Stimulated activated CD4-positive, alpha-beta T cell treated with anti-CD3 and anti-CD28 coated beads, TNF-alpha, amount 100 ng/mL, for 24 hours (primary cell): ENCODE data around the gene IL22RA2.
A peak's percentile ranks its signal among the peaks of the same experiment; 100 is the strongest.
"Not testable (repeated sequence)": the region's sequence is repeated elsewhere in the genome, so short reads cannot be mapped to it uniquely, and the experiment has no call there.

Source experiments
- DNase-seq, 3 experiments: peaks; one replicate each; pipeline ENCODE4 v3.0.0-alpha.2; 2020; ENCODE audit warnings: low read depth in 3 of 3

The IL22RA2 gene, protein sequence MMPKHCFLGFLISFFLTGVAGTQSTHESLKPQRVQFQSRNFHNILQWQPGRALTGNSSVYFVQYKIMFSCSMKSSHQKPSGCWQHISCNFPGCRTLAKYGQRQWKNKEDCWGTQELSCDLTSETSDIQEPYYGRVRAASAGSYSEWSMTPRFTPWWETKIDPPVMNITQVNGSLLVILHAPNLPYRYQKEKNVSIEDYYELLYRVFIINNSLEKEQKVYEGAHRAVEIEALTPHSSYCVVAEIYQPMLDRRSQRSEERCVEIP

DNA sequence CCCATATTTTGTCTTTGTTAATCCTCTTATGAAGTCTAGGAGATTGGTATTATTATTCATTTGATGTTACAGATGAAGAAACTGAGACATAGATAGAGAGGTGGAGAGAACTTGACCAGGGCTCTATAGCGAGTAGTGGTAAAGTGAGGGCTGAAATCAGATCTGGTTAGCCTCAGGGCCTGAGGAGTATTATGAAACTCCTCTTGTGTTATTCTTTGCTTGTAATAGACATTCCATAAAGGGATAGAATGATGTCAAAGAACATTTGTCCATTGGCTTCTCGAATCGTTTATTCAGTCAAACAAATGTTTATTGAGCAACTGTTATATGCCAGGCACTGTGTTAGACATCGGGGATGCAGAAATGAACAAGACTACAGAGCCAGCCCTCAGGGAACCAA lies at the start of gene IL22RA2:
IL22RA2 (minus strand) TSS at position 144 of the 400 bp plus-strand sequence. CDS start 11,895 bp downstream, outside the sequence.
- no peak for DNase-seq

DNA sequence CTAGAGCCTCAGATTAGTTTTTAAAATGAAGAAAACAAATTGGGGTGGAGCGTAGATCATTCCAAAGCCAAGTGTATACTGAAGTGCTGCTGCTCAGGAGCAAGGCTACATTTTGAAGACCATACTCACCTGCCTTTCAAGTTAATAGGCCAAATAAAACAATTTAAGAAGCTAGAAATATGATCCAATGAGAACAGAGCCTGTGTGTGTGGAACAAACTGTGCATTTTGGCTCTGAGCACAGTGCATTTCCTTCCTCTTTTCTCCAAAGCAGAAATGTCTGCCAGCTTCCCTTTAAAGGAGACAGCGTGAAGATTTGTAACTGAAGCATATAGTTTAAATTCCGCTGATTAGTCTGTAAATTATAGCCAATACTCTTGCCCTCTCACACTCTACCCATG lies 48.9 kb upstream of the IL22RA2 start:
- DNase-seq, result no peak

DNA sequence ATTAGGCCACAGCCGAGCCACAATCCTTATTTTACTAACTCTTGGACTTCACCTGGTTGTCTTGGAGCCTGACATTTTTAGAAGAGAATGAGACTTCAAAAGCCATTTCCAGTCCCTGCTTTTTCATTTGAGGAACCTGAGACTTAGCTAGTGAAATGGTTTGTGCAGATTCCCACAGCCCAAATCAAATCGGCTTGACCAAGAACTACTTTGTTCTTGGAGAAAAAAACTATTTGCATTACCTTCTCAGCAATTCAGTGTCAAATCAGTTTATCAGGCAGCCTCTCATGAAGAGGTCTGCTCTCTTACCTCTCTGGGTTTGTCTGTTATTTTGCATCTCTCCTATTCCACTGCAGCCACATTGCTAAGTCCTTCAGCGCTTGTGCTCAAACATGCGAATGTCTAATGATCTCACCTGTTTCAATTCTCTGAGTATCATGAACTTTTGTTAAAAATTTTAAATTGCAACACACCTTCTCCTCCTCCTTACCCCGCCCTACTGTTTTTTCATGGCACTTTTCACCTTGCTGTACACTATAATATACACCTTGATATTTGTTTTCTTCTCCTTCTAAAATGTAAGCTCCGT lies 46.3 kb upstream of the IL22RA2 start:
- DNase-seq, result no peak

DNA sequence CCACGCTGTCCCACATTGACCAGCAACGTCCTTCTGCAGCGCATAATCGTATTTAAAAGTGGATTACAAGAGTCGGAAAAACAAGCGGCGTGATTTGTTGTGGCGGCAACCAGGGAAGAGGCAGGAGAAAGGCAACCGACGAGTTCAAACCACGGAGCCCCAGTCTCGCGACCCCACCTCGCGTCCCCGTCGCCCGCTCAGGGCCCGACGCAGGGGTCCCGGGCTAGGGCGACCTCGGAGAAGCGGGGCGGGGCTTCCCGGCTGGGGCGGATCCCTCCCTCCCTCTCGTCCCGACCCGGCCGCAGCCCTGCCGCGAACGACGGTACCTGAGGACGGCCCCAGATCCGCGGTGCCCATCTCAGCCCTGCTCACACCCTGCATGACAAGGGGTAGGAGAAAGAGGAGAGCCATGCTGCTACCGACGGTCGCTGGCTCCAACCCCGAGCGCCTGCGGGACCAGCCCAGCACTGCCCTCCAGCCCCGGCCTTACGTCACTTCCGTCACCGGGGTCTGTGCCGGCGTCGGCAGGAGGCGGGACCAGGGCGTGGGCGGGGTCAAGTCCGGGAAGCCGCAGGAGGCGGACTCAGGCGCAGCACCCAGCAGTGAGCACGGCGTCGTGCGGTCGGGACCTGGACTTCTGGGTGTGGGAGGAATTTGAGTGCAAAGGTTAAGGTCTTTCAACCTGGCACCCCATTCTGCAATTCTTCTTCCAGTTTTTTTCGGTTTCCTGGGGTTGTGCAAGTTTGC lies 45.6 kb upstream of the IL22RA2 start, which contains the start of gene IFNGR1:
IFNGR1 (minus strand) TSS at position 469 of the 747 bp plus-strand sequence; CDS start at position 411, 58 bp downstream.
- peak; percentile 92 to 97 (median 96) for DNase-seq

DNA sequence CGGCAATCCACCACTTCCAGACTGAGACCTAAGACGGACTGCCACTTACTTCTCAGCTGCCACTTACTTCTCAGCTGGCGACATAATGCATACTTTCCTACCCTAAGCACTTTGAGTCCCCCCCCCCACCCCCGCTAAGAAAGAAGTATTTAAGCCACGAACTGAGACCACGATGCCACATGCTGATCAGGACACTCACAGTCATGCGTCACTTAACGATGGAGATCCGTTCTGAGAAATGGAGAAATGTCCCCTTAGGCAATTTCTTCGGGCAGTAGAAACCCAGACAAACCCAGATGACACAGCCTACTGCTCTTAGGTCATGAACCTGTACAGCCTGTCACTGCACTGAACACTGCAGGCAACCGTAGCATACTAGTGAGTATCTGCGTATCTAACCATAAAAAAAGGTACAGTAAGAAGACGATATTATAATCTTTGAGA lies 45.1 kb upstream of the IL22RA2 start:
- peak in 1 of 3 experiments; percentile 7 for DNase-seq

DNA sequence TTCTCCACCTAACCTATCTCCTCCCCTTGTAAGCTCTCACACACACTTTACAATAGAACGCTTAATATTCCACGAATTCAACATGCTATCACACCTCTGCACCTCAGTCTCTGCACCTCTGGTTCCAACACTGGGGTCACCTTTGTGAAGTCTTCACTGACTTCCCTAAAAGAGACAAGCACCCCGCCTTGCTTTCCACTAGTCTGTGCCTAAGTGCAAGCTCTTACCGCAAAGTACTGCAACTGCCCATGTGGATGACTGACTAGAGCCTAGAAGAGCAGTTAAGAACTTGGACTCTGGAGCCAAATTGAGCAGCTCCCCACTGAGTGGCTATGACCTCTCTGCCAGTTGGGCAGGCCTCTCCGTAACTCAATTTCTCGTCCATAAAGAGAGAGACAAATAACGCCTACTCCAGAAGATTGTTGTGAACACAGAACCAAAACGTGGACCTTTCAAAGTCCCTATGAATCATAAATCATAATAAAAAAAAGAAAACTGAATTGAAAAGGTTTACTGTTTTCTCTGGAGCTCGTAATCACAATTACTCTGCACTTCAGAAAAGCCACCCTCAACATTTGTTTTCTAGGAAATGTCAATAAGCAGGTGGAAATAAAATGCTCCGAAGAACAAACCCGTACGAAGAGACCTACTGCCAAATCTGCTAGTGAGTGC lies 44.5 kb upstream of the IL22RA2 start:
- DNase-seq, result no peak

DNA sequence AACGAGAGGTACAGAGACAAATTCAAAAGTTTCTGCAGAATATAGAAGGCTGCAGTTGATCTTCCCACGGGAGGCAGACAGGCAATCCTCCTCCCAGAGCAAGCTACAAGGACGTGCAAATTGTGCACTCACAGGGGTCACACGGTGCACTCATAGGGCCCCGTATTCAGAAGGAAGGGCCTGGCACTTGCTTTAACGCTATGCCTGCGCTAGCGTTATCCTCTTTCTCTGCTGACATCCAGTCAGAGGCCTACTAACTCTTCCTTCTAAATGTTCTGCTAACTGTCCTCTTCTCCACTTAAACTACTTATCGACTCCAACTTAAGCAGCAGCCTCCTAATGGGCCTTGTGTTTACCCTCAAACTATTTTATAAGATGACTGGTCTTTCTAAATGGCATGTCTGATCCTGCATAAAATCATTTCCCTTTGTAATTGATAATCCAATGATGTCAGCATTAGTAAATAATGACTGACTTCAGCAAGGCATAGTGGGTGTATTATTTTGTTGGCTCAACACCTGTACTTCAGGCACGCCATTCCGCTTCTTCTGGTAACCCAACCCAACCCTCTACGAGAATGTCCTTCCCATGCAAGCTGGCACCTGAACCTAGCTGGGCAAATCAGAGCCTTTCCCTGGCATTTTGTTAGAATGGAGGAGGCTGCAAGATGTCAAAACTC lies 43.6 kb upstream of the IL22RA2 start:
- DNase-seq, result no peak

DNA sequence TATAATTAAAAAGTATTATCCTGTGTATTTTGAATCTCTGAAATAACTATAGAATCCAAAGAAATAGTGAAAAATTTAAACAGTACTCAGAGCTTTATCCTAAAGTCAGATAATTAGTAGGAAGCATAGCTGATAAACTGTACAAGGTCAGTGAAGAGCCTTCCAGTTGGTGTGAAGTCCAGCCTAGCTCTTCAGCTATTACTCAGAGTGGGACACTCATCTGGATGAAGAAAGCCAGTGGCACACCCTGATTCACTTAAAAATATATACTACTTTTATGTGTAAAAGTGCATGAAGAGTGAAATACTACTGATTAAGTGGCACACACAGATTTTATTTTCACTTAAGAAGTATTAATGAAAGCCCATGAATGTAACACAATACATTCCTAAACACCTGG lies 42.7 kb upstream of the IL22RA2 start:
- no peak for DNase-seq

DNA sequence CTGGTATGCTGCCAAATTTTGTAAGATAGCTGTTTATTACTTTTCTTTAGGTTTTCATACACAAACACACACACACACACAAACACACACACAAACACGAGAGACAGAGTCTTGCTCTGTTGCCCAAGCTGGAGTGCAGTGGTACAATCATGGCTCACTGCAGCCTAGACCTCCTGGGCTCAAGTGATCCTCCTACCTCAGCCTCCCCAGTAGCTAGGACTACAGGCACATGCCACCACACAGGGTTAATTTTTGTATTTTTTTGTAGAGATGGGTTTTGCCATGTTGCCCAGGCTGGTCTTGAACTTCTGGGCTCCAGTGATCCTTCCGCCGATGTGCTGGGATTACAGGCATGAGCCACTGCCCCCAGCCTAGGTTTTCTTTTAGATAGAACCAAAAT lies 42.2 kb upstream of the IL22RA2 start:
- not testable (repeated sequence) for DNase-seq

DNA sequence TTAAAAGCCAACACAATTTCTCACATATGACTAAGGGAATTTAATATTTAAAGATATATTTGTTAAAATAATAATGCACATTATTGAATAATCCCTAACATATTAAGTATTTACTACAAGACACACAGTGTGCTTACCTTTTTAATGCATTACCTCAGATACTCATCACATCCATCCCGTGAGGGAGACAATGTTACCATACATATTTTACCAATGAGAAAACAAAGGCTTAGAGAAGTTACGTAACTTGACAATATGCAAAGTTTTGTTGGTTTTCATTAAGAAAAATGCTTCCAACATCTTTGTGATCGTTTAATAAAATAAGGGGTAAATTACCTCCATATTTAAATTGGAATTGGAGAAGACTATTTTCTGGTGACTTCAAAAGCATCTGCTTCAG lies 41.5 kb upstream of the IL22RA2 start:
- DNase-seq, result no peak

DNA sequence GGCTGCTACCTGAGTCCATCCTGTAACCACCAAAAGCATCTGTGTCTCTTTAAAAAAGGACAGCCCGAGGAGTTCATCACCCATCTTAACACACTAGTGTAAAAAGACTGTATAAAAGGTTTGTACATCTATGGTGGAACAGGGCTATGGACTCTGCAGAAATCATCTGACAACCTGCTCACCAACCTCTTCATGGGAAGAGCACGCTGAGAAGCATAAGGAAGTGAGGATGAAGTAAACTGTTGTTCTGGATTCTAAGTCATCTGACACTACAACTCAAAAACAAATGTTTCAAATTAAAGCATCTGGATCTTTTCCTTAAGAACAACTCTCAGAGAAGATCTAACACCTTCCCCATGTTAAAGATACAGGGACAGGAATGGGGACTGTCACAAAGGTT lies 40.4 kb upstream of the IL22RA2 start:
- DNase-seq, result no peak

DNA sequence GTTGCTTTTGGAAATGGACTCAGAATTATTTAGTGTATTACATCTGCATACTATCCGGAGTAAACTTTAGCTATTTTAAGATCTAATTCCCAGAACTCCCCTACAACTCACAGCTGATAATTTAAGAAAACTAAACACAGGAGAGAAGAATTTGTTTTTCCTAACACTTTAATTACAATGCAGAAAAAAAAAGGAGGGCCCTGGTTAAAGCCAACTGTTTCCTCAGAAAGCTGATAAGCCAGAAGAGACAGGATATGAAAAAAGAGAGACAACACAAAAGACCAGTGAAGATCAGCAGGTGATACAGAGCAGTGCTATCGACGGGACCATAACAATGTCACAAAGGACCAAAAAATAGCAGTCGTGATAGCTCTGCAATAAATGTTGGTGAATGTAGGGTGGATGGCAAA lies 39.9 kb upstream of the IL22RA2 start:
- no peak for DNase-seq

DNA sequence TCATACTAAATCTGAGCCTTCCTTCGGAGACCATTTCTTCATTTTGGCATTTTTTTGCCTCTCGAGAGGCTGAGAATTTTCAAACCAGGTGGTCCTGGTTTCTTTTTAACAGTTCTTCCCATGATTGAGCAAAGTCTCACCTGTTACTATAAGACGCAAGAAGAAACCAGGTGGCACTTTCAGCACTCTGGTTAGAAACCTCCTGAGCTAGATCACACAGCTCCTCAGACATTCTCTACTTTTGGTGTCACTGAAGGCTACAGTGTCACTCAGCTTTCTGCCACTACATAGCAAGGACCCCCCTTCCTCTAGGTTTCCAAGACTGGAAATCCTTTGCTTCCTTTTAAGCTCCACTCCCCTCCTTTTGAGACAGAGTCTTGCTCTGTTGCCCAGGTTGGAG lies 38.5 kb upstream of the IL22RA2 start:
- no peak for DNase-seq

DNA sequence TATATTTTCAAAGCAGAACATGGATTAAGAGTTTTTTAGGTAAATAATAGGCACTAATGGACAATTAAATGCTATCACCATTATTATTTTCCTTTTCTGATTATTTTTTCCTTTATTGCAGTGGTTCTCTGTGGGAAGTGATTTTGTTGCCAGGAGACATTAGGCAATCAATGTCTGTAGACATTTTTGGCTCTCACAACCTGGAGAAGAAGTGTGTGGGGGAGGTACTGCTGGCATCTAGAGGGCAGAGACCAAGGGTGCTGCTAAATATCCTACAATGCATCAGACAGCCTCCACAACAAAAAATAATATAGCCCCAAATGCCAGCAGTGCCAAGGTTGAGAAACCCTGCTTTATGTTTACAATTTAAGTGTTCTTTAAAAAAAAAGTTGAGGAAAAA lies 37.5 kb upstream of the IL22RA2 start:
- DNase-seq, result no peak

DNA sequence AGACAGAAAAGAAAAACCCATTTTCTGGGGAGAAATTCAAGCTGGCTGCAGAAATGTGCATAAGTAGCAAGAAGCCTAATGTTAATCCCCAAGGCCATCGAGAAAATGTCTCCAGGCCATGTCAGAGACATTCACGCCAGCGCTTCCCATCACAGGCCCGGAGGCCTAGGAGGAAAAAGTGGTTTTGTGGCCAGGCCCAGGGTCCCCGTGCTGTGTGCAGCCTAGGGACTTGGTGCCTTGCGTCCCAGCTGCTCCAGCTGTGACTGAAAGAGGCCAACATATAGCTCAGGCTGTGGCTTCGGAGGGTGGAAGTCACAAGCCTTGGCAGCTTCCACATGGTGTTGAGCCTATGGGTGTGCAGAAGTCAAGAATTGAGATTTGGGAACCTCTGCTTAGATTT lies 34.8 kb upstream of the IL22RA2 start:
- no peak for DNase-seq

DNA sequence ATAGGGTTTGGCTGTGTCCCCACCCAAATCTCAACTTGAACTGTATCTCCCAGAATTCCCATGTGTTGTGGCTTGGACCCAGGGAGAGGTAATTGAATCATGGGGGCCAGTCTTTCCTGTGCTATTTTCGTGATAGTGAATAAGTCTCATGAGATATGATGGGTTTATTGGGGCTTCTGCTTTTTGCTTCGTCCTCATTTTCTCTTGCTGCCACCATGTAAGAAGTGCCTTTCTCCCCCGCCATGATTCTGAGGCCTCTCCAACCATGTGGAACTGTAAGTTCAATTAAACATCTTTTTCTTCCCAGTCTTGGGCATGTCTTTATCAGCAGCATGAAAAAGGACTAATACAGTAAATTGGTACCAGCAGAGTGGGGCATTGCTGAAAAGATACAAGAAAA lies 34.0 kb upstream of the IL22RA2 start:
- DNase-seq, result not testable (repeated sequence)

DNA sequence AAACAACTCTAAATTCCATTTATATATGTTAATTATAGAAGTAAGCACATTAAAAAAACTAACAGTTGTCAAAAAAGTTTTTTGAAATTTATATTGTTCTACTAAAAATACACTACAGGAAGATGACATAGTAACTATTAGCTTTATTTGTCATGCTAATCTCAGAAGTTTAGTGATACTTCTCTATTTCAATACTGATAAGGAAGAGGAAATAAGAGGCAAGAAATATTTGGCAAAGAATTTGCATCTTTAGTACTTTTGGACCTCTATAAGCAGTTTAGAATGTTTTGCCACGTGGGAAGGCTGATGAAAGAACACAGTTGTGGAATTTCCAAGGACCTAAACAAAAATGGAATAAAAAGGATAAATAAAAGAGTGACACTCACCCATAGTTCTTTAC lies 33.1 kb upstream of the IL22RA2 start:
- DNase-seq, result no peak

DNA sequence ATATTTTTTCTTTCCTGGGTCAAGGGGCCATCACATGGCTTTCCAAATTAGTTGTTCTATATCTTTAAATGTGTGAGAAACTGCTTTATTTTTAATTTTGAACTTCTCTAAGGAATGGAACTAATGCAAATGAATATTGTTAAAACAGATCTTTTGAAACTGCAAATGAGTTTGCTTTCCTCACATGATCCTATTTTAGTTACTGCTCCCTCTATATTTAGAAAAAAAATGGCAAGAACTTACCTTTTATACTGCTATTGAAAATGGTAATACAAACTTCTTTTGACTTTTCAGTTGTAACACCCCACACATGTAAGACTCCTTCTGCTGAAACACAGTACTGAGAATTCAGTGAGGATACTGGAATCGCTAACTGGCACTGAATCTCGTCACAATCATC lies 29.8 kb upstream of the IL22RA2 start:
- DNase-seq, result no peak

DNA sequence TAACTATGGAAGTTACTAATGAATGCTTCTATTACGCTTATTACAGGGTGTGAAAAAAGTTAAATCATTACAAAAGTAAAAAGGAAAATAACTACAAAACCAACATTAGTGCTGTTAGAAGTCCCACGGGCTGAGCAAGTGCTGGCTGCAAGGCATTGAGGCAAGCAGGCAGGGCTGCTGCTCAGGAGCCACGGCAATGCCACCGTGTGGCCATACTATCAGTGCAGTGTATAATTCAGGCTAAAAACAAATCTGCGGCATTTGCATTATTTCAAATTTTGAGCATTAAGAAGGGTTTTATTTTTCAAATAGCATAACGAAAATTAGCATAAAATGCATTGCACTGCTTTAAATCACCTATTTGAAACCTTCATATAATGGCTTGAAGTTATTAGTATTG lies 28.6 kb upstream of the IL22RA2 start:
- DNase-seq, result no peak

DNA sequence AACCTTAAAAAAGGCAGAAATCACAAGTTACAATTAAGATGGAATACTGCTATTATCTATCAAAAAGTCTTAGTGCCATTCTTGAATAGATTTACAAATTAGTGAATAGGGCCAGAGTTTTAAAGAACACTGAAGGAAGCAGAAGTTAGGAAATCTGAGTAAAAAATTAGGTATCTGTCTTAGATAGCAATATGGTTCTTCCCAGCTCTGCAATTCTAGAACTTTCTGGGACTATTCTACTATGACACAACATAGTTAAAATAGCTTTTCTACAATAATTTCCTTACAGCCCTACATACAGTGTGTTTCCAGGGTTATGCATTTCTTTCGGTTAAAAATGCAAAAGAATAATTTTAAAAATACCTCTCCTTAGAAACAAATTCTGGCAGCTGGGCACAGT lies 27.6 kb upstream of the IL22RA2 start:
- no peak for DNase-seq

DNA sequence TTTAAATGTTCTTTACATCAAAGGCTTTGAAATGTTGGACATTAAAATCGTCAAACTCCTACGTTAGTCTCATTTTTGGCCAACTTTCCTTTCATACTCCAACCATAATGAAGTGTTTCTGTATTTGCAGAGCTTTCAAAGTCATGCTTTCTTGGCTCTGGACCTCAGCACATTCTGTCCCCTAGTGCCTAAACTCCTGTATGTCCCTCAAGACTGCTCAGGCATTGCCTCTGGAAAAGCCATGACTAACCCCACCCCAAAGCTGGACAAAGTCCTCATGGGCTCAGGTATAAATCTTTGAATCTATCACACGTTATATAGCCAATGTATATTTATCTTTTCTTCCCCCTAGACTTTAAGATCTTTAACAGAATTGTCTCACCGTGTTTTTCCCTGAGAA lies 26.8 kb upstream of the IL22RA2 start:
- DNase-seq, result no peak
